ENCODE results near the gene RRP12.
"Not testable (repeated sequence)": the region's sequence is repeated elsewhere in the genome, so short reads cannot be mapped to it uniquely, and the experiment has no call there.

RRP12 gene

GRCh38 chr10:97407211-97407951 is 6.2 kb upstream of the RRP12 start:
- DNase-seq, result peak; percentile 61 to 72

GRCh38 chr10:97406483-97406882 is 5.3 kb upstream of the RRP12 start:
- DNase-seq, result not testable (repeated sequence)

GRCh38 chr10:97406064-97406463 is 4.9 kb upstream of the RRP12 start:
- no peak for DNase-seq

GRCh38 chr10:97404044-97404443 is 2.9 kb upstream of the RRP12 start:
- DNase-seq, result no peak

GRCh38 chr10:97401455-97401919 is 347 bp upstream of the RRP12 start:
- DNase-seq, result no peak

- DNase-seq, result peak; percentile 39 to 56
Observed at GRCh38 chr10:97399843-97400545, 1.1 kb downstream of the RRP12 start.

- DNase-seq, result no peak
Observed at GRCh38 chr10:97396056-97396455, 5.1 kb downstream of the RRP12 start.

- DNase-seq, result no peak
Observed at GRCh38 chr10:97393034-97393573, 8.0 kb downstream of the RRP12 start.

GRCh38 chr10:97390091-97390490 is 11.0 kb downstream of the RRP12 start:
- DNase-seq, result no peak

- DNase-seq, result no peak
Observed at GRCh38 chr10:97388152-97388551, 13.0 kb downstream of the RRP12 start.

- DNase-seq, result no peak
Observed at GRCh38 chr10:97385565-97385964, 15.6 kb downstream of the RRP12 start.

- DNase-seq, result no peak
Observed at GRCh38 chr10:97384641-97385040, 16.5 kb downstream of the RRP12 start.

GRCh38 chr10:97384156-97384555 is 17.0 kb downstream of the RRP12 start:
- DNase-seq, result no peak

GRCh38 chr10:97383159-97383558 is 18.0 kb downstream of the RRP12 start:
- DNase-seq, result no peak

GRCh38 chr10:97381626-97382025 is 19.5 kb downstream of the RRP12 start:
- no peak for DNase-seq

GRCh38 chr10:97380516-97380915 is 20.6 kb downstream of the RRP12 start:
- no peak for DNase-seq

GRCh38 chr10:97378933-97379921 is 21.9 kb downstream of the RRP12 start:
- no peak for DNase-seq

- DNase-seq, result no peak
Observed at GRCh38 chr10:97376413-97376812, 24.7 kb downstream of the RRP12 start.

GRCh38 chr10:97373456-97373855 is 27.7 kb downstream of the RRP12 start:
- DNase-seq, result no peak

GRCh38 chr10:97372233-97372875 is 28.8 kb downstream of the RRP12 start:
- no peak for DNase-seq

GRCh38 chr10:97371696-97372095 is 29.4 kb downstream of the RRP12 start:
- DNase-seq, result no peak

- DNase-seq, result no peak
Observed at GRCh38 chr10:97367126-97367649, 34.0 kb downstream of the RRP12 start.
